Skeletal muscle satellite cell (primary cell): ENCODE data around the gene HSD17B4.
"Not testable (repeated sequence)": the region's sequence is repeated elsewhere in the genome, so short reads cannot be mapped to it uniquely, and the experiment has no call there.

Experiments used
- H3K27me3 ChIP-seq: 2 replicates; pipeline ENCODE4 v1.7.0; 2013; ENCODE audit warnings: low read length; ENCODE audit not compliant: control insufficient read depth, insufficient read depth
- H3K36me3 ChIP-seq: 2 replicates; pipeline ENCODE4 v1.7.0; 2013; ENCODE audit warnings: mild to moderate bottlenecking, control low read depth, low read length; ENCODE audit not compliant: insufficient read depth
- H3K4me1 ChIP-seq: 2 replicates; pipeline ENCODE4 v1.7.0; 2013; ENCODE audit warnings: low read length; ENCODE audit not compliant: control insufficient read depth, insufficient read depth
- H3K4me2 ChIP-seq: 2 replicates; pipeline ENCODE4 v1.7.0; 2013; ENCODE audit warnings: mild to moderate bottlenecking, low read length
- H3K4me3 ChIP-seq: 2 replicates; pipeline ENCODE4 v1.7.0; 2013; ENCODE audit warnings: low read length
- H3K9ac ChIP-seq: 2 replicates; pipeline ENCODE4 v1.7.0; 2013; ENCODE audit warnings: mild to moderate bottlenecking, low read depth, low read length, moderate library complexity
- H3K9me3 ChIP-seq: replicated peaks from 2 replicates; pipeline ENCODE4 v1.7.0; 2013; ENCODE audit warnings: mild to moderate bottlenecking, control low read depth, low read length

HSD17B4 gene

GRCh38 chr5:119501671-119502179 lies 49.4 kb downstream of the HSD17B4 start:
- Histone ChIP-seq H3K36me3 (peaks cover 6% of the 10 kb centered on the region), H3K27me3 (no peaks in the 10 kb centered on the region), H3K4me2 (no peak overlapping the region), H3K4me1 (no peaks in the 10 kb centered on the region), H3K9me3 (peaks cover 3% of the 10 kb centered on the region), H3K4me3 (no peak overlapping the region), H3K9ac (no peak overlapping the region)

DNA sequence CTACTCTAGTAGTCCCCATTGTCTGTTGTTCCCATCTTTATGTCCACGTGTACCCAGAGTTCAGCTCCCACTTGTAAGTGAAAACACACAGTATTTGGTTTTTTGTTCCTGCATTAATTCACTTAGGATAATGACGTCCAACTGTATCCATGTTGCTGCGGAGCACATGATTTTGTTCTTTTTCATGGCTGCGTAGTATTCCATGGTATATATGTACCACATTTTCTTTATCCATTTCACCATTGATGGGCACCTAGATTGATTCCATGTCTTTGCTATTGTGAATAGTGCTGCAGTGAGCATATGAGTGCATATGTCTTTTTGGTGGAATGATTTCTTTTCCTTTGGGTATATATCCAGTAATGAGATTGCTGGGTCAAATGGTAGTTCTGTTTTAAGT lies 51.6 kb downstream of the HSD17B4 start:
- not testable (repeated sequence) for H3K36me3 ChIP-seq

DNA sequence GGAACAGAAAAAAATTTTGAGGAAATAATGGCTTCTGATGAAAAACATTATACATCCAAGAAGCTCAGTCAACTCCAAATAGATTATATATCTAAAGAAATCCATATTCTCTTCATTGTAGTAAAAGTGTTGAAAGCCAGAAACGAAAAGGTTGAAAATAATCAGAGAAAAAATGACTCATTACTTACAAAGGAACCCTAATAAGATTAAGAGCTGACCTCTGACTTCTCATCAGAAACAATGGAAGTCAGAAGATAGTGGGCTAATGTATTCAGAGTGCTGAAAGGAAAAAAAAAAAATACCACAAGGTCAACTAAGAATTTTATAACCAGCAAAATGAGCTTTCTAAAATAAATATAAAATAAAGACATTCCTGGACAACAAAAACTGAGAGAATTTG lies 60.0 kb downstream of the HSD17B4 start:
- Histone ChIP-seq H3K4me3 (no peak overlapping the region), H3K9me3 (no peaks in the 10 kb centered on the region), H3K36me3 (no peaks in the 10 kb centered on the region), H3K4me1 (peaks cover 20% of the 10 kb centered on the region), H3K27me3 (no peaks in the 10 kb centered on the region), H3K4me2 (no peak overlapping the region), H3K9ac (no peak overlapping the region)

More for the DNA sequence above, 51.6 kb downstream of the HSD17B4 start:
- not testable (repeated sequence) for H3K4me2 ChIP-seq, H3K27me3 ChIP-seq, H3K4me3 ChIP-seq, H3K9me3 ChIP-seq, H3K4me1 ChIP-seq, H3K9ac ChIP-seq

DNA sequence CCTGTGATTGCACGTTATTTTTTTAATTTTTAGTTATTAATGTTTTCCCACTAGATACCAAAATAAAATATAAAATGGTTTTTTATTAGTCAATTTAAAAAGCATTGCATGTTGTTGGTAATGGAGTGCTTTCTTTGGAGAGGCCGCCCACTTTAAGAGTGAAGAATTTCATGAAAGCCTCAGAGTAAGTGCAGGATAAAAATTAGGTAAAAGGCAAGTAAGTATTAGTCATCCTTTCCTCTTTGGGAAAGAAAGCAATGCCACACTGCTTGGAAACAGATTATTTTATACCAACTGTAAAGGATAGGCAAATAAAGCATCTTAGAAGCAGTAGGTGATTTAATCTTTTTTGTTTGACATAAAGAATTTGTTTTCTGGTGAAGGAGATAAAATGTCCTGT lies 62.9 kb downstream of the HSD17B4 start:
- no peak overlapping the region for H3K4me2 ChIP-seq
- H3K9me3 ChIP-seq, result no peaks in the 10 kb centered on the region
- H3K27me3 ChIP-seq, result no peaks in the 10 kb centered on the region
- H3K9ac ChIP-seq, result no peak overlapping the region
- H3K4me1 ChIP-seq, result peaks cover 20% of the 10 kb centered on the region
- no peak overlapping the region for H3K4me3 ChIP-seq
- peaks cover 4% of the 10 kb centered on the region for H3K36me3 ChIP-seq

GRCh38 chr5:119517115-119517514 lies 64.8 kb downstream of the HSD17B4 start:
- not testable (repeated sequence) for H3K36me3 ChIP-seq, H3K4me2 ChIP-seq, H3K4me3 ChIP-seq, H3K27me3 ChIP-seq, H3K9ac ChIP-seq, H3K9me3 ChIP-seq
- H3K4me1 ChIP-seq, result peaks cover 20% of the 10 kb centered on the region

- H3K36me3 ChIP-seq, result peaks cover 4% of the 10 kb centered on the region
- no peak overlapping the region for H3K4me2 ChIP-seq
- H3K9me3 ChIP-seq, result no peaks in the 10 kb centered on the region
- no peaks in the 10 kb centered on the region for H3K27me3 ChIP-seq
- H3K4me1 ChIP-seq, result no peaks in the 10 kb centered on the region
- H3K4me3 ChIP-seq, result no peak overlapping the region
- H3K9ac ChIP-seq, result no peak overlapping the region
Observed at GRCh38 chr5:119521232-119521631, 68.9 kb downstream of the HSD17B4 start.

GRCh38 chr5:119522841-119523240 lies 70.5 kb downstream of the HSD17B4 start:
- Histone ChIP-seq H3K27me3 (no peaks in the 10 kb centered on the region), H3K4me2 (no peak overlapping the region), H3K36me3 (peaks cover 4% of the 10 kb centered on the region), H3K9ac (no peak overlapping the region), H3K4me1 (peaks cover 9% of the 10 kb centered on the region), H3K4me3 (no peak overlapping the region), H3K9me3 (no peaks in the 10 kb centered on the region)

- no peak overlapping the region for H3K9ac ChIP-seq
- no peak overlapping the region for H3K4me3 ChIP-seq
Observed at GRCh38 chr5:119524485-119524884, 72.2 kb downstream of the HSD17B4 start.

GRCh38 chr5:119527351-119527750 lies 75.1 kb downstream of the HSD17B4 start:
- Histone ChIP-seq H3K9ac (no peak overlapping the region), H3K4me3 (no peak overlapping the region), H3K4me2 (no peak overlapping the region), H3K4me1 (peaks cover 16% of the 10 kb centered on the region), H3K9me3 (no peaks in the 10 kb centered on the region), H3K36me3 (no peaks in the 10 kb centered on the region), H3K27me3 (no peaks in the 10 kb centered on the region)

More at GRCh38 chr5:119524485-119524884, 72.2 kb downstream of the HSD17B4 start:
- H3K36me3 ChIP-seq, result no peaks in the 10 kb centered on the region
- peaks cover 16% of the 10 kb centered on the region for H3K4me1 ChIP-seq
- H3K9me3 ChIP-seq, result no peaks in the 10 kb centered on the region
- no peaks in the 10 kb centered on the region for H3K27me3 ChIP-seq
- no peak overlapping the region for H3K4me2 ChIP-seq

GRCh38 chr5:119529811-119530210 lies 77.5 kb downstream of the HSD17B4 start:
- no peaks in the 10 kb centered on the region for H3K9me3 ChIP-seq
- H3K9ac ChIP-seq, result no peak overlapping the region
- no peaks in the 10 kb centered on the region for H3K36me3 ChIP-seq
- peaks cover 16% of the 10 kb centered on the region for H3K4me1 ChIP-seq
- no peaks in the 10 kb centered on the region for H3K27me3 ChIP-seq
- no peak overlapping the region for H3K4me2 ChIP-seq
- no peak overlapping the region for H3K4me3 ChIP-seq

- no peak overlapping the region for H3K4me2 ChIP-seq
- H3K4me3 ChIP-seq, result no peak overlapping the region
- H3K9me3 ChIP-seq, result no peaks in the 10 kb centered on the region
- peaks cover 9% of the 10 kb centered on the region for H3K4me1 ChIP-seq
- peaks cover 5% of the 10 kb centered on the region for H3K36me3 ChIP-seq
- no peak overlapping the region for H3K9ac ChIP-seq
- H3K27me3 ChIP-seq, result no peaks in the 10 kb centered on the region
Observed at GRCh38 chr5:119532637-119533036, 80.3 kb downstream of the HSD17B4 start.

GRCh38 chr5:119537704-119538103 lies 85.4 kb downstream of the HSD17B4 start:
- no peak overlapping the region for H3K9ac ChIP-seq
- no peaks in the 10 kb centered on the region for H3K27me3 ChIP-seq
- no peaks in the 10 kb centered on the region for H3K9me3 ChIP-seq
- no peak overlapping the region for H3K4me2 ChIP-seq
- no peak overlapping the region for H3K4me3 ChIP-seq
- H3K4me1 ChIP-seq, result no peaks in the 10 kb centered on the region
- H3K36me3 ChIP-seq, result peaks cover 9% of the 10 kb centered on the region
